Keratinocyte (primary cell): ENCODE measurements around the gene IFI35.

Experiments
- EZH2 ChIP-seq: IDR thresholded peaks from one replicate; pipeline ENCODE4 v1.6.1; 2012; ENCODE audit warnings: inconsistent platforms, mild to moderate bottlenecking, low read length, moderate library complexity
- TF ChIP-seq, protein P1 (sequence below), 3 experiments: IDR thresholded peaks in 1 of 3; conservative IDR thresholded peaks in 1 of 3; optimal IDR thresholded peaks in 1 of 3; 2 replicates in 2 of 3; 3 replicates in 1 of 3; pipeline versions ENCODE3 to v1.5.1; 2011; ENCODE audit warnings: low read length in 3 of 3, mild to moderate bottlenecking in 3 of 3, moderate library complexity in 2 of 3, control low read depth in 1 of 3, inconsistent platforms in 1 of 3; ENCODE audit not compliant: insufficient read depth in 2 of 3; ENCODE audit errors: extremely low read depth in 1 of 3

- TF ChIP-seq, protein P1, sequence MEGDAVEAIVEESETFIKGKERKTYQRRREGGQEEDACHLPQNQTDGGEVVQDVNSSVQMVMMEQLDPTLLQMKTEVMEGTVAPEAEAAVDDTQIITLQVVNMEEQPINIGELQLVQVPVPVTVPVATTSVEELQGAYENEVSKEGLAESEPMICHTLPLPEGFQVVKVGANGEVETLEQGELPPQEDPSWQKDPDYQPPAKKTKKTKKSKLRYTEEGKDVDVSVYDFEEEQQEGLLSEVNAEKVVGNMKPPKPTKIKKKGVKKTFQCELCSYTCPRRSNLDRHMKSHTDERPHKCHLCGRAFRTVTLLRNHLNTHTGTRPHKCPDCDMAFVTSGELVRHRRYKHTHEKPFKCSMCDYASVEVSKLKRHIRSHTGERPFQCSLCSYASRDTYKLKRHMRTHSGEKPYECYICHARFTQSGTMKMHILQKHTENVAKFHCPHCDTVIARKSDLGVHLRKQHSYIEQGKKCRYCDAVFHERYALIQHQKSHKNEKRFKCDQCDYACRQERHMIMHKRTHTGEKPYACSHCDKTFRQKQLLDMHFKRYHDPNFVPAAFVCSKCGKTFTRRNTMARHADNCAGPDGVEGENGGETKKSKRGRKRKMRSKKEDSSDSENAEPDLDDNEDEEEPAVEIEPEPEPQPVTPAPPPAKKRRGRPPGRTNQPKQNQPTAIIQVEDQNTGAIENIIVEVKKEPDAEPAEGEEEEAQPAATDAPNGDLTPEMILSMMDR (optimal IDR thresholded peaks at IDR 0.05 in 1 of 3, IDR thresholded peaks at IDR 0.05 in 1 of 3, conservative IDR thresholded peaks at IDR 0.05 in 1 of 3; ENCODE audit: extremely low read depth in 1 of 3, insufficient read depth in 2 of 3, low read length in 3 of 3), result no peak
- no peak for TF ChIP-seq EZH2
These were observed 23.7 kb downstream of the IFI35 start for GRCh38 chr17:43030137-43030767.
